ENCODE results near the gene NUBP2.

DNA sequence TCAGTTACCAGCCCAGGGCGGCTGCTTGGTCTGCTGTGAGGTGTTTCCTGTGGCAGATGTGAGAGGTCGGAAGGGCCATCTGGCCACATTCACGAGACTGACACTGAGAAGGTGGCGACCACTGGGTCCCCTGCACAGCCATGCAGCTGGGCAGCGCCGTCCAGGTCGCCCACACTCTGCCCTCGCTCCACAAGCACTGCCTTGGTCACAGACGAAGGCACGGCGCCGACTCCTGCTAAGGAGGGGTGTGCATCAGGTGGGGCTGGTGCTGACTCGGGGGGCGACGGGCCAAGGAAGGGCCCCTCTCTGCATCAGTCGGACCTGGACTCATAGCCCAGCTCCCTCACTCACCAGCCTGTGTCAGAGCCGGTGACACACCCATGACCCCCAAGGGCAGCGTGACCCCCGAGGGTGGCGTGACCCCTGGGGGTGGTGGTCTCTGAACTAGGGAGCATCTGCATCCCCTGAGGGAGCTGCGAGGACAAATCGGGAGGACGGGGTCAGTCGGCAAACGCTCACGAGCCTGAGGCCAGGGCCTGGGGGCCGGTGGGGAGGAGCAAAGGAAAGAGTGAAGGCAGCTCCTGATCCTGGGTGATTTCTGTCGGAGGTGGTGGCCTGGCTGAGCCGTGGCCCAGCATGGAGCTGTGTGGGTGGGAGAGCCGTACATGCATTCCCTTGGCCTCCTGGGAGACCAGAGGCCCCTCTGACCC is 41.8 kb upstream of the NUBP2 start:
- TF ChIP-seq, protein P1, sequence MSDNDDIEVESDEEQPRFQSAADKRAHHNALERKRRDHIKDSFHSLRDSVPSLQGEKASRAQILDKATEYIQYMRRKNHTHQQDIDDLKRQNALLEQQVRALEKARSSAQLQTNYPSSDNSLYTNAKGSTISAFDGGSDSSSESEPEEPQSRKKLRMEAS (IDR thresholded peaks at IDR 0.05; ENCODE audit: low read depth) = no peak
- TF ChIP-seq EZH2phosphoT487 (IDR thresholded peaks at IDR 0.05; ENCODE audit: borderline replicate concordance, low read depth) (no peak), EP300 (IDR thresholded peaks at IDR 0.05; ENCODE audit: borderline replicate concordance in 1 of 2, low read depth in 1 of 2, low read length in 1 of 2) (no peak), JUND (IDR thresholded peaks at IDR 0.05) (no peak), TAF1 (IDR thresholded peaks at IDR 0.05; ENCODE audit: borderline replicate concordance, low read depth, low read length) (no peak), TCF12 (IDR thresholded peaks at IDR 0.05) (no peak), RCOR1 (IDR thresholded peaks at IDR 0.05; ENCODE audit: low read length) (no peak)
- TF ChIP-seq, protein P2, sequence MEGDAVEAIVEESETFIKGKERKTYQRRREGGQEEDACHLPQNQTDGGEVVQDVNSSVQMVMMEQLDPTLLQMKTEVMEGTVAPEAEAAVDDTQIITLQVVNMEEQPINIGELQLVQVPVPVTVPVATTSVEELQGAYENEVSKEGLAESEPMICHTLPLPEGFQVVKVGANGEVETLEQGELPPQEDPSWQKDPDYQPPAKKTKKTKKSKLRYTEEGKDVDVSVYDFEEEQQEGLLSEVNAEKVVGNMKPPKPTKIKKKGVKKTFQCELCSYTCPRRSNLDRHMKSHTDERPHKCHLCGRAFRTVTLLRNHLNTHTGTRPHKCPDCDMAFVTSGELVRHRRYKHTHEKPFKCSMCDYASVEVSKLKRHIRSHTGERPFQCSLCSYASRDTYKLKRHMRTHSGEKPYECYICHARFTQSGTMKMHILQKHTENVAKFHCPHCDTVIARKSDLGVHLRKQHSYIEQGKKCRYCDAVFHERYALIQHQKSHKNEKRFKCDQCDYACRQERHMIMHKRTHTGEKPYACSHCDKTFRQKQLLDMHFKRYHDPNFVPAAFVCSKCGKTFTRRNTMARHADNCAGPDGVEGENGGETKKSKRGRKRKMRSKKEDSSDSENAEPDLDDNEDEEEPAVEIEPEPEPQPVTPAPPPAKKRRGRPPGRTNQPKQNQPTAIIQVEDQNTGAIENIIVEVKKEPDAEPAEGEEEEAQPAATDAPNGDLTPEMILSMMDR (IDR thresholded peaks at IDR 0.05) = no peak
- TF ChIP-seq, protein P3, sequence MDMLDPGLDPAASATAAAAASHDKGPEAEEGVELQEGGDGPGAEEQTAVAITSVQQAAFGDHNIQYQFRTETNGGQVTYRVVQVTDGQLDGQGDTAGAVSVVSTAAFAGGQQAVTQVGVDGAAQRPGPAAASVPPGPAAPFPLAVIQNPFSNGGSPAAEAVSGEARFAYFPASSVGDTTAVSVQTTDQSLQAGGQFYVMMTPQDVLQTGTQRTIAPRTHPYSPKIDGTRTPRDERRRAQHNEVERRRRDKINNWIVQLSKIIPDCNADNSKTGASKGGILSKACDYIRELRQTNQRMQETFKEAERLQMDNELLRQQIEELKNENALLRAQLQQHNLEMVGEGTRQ (IDR thresholded peaks at IDR 0.05; ENCODE audit: borderline replicate concordance, low read depth, low read length) = no peak
- TF ChIP-seq, protein P4, sequence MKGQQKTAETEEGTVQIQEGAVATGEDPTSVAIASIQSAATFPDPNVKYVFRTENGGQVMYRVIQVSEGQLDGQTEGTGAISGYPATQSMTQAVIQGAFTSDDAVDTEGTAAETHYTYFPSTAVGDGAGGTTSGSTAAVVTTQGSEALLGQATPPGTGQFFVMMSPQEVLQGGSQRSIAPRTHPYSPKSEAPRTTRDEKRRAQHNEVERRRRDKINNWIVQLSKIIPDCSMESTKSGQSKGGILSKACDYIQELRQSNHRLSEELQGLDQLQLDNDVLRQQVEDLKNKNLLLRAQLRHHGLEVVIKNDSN (IDR thresholded peaks at IDR 0.05; ENCODE audit: borderline replicate concordance, low read depth) = no peak

All from SK-N-SH (cell line).